A204.1 (cell line): ENCODE data around the gene SEMA5A.

ENCODE experiments used
- FAIRE-seq: peaks from 2 replicates; lab custom pipeline; 2012; peaks lifted over from hg19 to GRCh38; lab: Jason Lieb, UNC

The SEMA5A gene

DNA sequence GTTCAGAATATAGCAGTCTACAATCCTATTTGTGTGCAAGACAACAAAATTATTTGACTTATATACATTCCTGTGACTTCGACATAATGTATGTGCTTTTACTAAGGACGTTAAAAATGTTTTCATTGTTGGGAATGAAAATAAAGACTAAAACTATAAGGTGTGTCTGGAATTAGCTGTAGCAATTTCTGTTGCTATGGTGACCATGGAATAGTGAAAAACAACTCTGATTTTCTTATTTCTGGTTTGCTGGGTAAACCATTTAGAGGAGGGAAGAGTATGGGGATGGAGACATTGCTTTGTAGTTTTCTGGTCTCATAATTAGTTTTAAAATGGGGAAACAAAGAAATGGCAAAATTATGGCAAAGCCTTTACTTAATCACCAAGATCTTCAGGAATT lies 343.2 kb downstream of the SEMA5A start:
- FAIRE-seq: no peak

DNA sequence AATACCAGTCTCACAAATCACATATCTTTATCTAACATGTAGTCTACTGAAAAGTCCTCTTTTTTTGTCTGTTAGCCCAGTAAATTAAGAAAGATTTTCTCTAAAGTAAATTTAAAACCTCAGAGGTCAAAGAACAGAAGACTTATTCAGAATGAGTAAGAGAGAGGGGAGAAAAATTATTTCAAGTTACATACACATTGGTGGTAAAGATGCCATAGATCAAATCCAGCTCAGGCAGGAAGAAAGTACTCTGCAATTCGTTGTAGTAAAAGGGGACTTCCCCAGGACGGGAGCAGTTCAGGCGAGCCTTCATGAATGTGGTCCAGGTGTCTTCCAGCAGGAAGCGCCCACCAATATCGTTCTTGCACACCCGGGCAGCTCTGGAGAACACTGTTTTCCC lies 344.1 kb downstream of the SEMA5A start:
- no peak for FAIRE-seq

- no peak for FAIRE-seq
Observed at GRCh38 chr5:9201011-9201410, 344.9 kb downstream of the SEMA5A start.

- FAIRE-seq: no peak
Observed at GRCh38 chr5:9198394-9198793, 347.5 kb downstream of the SEMA5A start.

GRCh38 chr5:9197881-9198260 lies 348.0 kb downstream of the SEMA5A start:
- FAIRE-seq: no peak

GRCh38 chr5:9196403-9197227 lies 349.3 kb downstream of the SEMA5A start:
- no peak for FAIRE-seq

- FAIRE-seq: no peak
Observed at GRCh38 chr5:9194509-9194908, 351.4 kb downstream of the SEMA5A start.

- no peak for FAIRE-seq
Observed at GRCh38 chr5:9192266-9192665, 353.6 kb downstream of the SEMA5A start.

GRCh38 chr5:9189681-9190080 lies 356.2 kb downstream of the SEMA5A start:
- no peak for FAIRE-seq

GRCh38 chr5:9188956-9189355 lies 356.9 kb downstream of the SEMA5A start:
- no peak for FAIRE-seq

DNA sequence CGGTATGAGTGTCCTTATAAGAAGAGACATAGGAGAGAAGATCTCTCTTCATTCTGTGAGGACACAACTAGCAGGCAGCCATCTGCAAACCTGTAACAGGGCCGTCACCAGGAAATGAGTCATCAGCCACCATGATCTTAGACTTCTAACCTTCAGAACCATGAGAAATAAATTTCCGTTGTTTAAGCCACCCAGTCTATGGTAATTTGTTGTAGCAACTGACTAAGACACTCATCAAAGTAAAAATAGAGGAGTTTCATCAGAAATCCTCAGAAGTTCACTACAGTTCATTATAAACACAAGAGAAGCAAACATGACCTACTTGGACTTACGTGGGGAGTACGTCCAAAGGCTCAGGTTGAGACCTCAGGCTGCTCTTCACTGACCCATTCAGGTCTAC lies 357.7 kb downstream of the SEMA5A start:
- FAIRE-seq: no peak

DNA sequence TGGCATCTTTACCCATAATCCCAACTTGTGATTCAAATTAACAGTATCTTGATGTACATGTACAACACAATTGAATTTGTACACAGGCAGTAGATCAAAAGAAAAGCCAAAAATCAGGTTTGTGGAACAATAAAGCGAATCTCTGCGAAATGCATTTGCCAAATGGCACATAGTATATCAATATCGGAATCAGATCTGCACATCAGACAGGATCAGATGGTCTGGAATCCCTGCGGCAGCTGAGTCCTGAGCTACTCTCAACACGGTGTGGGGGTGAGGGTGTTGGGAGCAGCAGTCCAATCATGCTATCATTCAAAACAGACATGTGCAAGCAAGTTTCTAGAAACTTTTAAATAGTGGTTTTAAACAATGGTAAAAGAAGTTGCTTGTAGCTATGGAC lies 358.3 kb downstream of the SEMA5A start:
- FAIRE-seq: no peak

- FAIRE-seq: no peak
Observed at GRCh38 chr5:9186069-9186468, 359.8 kb downstream of the SEMA5A start.

- no peak for FAIRE-seq
Observed at GRCh38 chr5:9183992-9184391, 361.9 kb downstream of the SEMA5A start.

GRCh38 chr5:9182899-9183695 lies 362.8 kb downstream of the SEMA5A start:
- FAIRE-seq: no peak

- FAIRE-seq: no peak
Observed at GRCh38 chr5:9176641-9177040, 369.2 kb downstream of the SEMA5A start.

GRCh38 chr5:9174446-9174845 lies 371.4 kb downstream of the SEMA5A start:
- no peak for FAIRE-seq

- FAIRE-seq: no peak
Observed at GRCh38 chr5:9173281-9174048, 372.4 kb downstream of the SEMA5A start.

DNA sequence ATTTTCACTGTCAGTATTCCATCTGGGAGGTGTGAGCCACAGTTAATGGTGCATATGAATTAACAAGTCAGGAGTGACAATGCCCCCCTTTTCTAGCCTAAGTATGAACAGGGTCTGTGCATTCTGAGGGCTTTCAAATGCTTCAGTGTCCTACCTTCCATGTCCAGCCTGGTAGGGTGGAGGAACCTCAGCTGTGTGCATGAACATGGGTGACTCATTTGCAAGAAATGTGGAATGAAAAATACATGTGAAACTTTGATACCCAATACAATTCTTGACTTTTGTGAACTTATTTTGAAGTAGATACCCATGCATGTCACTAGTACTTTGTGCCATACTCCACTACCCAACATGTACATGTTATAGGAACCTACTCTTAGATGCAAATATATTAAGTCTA lies 375.8 kb downstream of the SEMA5A start:
- FAIRE-seq: no peak

GRCh38 chr5:9169557-9169902 lies 376.3 kb downstream of the SEMA5A start:
- FAIRE-seq: no peak

DNA sequence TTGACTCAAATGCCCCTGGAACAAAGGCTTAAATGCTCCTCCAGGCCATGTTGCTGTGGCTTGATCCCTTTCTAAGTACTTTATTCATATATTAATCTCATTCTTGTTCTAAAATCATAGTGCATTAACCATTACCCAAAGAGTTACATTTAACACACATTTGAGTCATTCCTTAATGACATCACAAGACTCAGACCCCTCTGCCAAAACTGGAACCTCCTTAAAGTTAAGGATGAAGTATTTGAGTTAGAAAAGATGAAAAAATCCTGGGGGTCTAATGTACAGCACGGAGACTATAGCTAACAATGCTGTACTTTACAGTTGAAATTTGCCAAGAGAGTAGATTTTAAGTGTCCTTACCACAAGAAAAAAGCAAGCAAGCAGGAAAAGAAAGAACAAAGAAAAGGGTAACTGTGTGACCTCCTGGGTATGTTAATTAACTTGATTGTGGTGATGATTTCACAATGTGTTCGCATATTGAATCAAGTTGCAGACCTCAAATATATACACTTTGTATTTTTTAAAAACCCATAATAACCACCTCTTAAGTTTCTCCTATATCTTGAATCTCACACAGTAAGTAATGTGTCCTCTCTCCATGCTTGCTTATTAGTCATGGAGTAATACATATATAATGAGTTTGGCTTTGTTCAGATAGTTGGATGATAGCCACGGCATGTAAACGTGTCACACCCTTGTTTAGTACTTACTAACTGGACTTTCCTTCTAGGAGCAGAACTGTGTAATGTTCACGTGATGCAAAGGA lies 376.9 kb downstream of the SEMA5A start:
- FAIRE-seq: no peak
